A549 treated with AZD2906 at 1 μM for 4 hours (cell line): ENCODE measurements around the gene MAP3K21. TPM values are rescaled to one million over a fixed set of nuclear protein-coding genes. Genes with fewer than 3 reads are reported as not detected.

Experiments
- total RNA-seq: library from RNA; stranded (reverse); fragments of 200-300 nt; extraction: Qiagen RNA extraction; gene quantifications from 5 replicates; pipeline ENCODE4 v1.2.3, GENCODE V29; 2022

The MAP3K21 gene
- total RNA-seq: 6.7 to 9.2 TPM (median 8.6 TPM) in 5 replicates

GRCh38 chr1:233327651-233328141 is at the start of gene MAP3K21:
Gene MAP3K21, plus strand, starts transcription at chr1:233327724. Its CDS starts 305 bp downstream, at chr1:233328029.

DNA sequence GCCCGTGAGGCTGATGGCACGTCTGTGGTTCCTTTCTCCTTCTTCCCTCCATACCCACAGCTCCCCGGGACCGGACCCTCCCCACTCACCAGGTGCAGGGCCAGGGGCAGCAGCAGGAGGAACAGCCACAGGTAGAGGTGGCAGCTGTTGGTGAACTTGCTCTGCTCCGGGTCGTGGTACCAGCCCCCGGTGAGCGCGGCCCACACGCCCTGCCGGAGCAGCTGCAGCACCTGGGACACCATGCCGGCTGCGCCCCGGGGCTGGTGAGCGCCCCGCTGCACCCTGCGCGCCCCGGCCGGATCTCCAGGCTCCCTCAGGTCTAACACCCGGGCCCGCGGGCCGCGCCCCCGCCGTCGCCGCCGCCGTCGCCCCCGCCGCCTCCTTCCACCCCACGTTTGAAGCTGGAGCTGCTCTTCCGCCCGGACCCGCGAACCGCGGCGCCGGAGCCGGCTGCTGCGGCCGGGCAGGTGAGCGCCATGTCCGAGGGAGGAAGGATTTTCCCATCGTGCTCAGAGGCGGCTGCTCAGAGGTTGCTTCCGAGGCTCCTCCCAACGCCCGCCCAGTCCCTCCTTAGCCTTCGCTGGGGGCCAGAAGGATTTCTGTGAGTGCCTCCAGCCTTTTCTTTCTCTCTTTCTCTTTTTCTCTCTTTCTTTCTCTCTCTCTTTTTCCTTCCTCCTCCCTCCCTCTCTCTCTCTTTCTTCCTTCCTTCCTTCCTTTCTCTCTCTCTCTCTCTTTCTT is 32.1 kb upstream of the MAP3K21 start, which contains the start of gene PCNX2:
PCNX2 (minus strand) TSS at position 489 of the 738 bp plus-strand sequence; CDS start at position 242, 247 bp downstream.

Other genes starting within 250 kb of the MAP3K21 start
- gene PCNX2, start 32.0 kb upstream of the MAP3K21 start, total RNA-seq: 8.2 to 9.3 TPM (median 8.4 TPM) in 5 replicates